A549 (cell line): ENCODE results near the gene CYFIP2. TPM values are rescaled to one million over a fixed set of nuclear protein-coding genes. Genes with fewer than 3 reads are reported as not detected.

ENCODE experiments used
- ATAC-seq, 2 experiments: fragments of 200-7000 bp in 1 of 2; fragments of >200 bp in 1 of 2; cut with Nextera tagmentation in 1 of 2; cut with Tn5 transposase in 1 of 2; 3 replicates each; pipeline versions ENCODE4 v1.8.0 to v1.9.1; 2018 to 2020; ENCODE audit warnings: mild to moderate bottlenecking in 1 of 2, moderate library complexity in 1 of 2
- CTCF ChIA-PET: fragments of 300-600 bp; sonication (Branson Sonifier 250); formaldehyde crosslinking; extraction: SDS; loops from one replicate; lab custom pipeline; 2021; ENCODE audit warnings: antibody characterized with exemption, inconsistent platforms; lab: Yijun Ruan, JAX
- POLR2A ChIA-PET: fragments of 350-600 bp; formaldehyde crosslinking; extraction: SDS; loops from one replicate; lab custom pipeline; 2021; ENCODE audit warnings: antibody characterized with exemption, inconsistent platforms; lab: Yijun Ruan, JAX
- DNase-seq, 2 experiments: peaks; one replicate each; pipeline versions ENCODE4 v3.0.0 to v3.0.0-alpha.2; 2011 to 2016; ENCODE audit warnings: low read depth in 1 of 2, low spot score in 1 of 2
- FAIRE-seq: peaks from 2 replicates; lab custom pipeline; 2011; peaks lifted over from hg19 to GRCh38; lab: Jason Lieb, UNC
- H3K27ac ChIP-seq, 2 experiments: fragments of >200 bp; sonication (Bioruptor Twin); formaldehyde crosslinking; 3 replicates each; pipeline ENCODE4 v1.5.1; 2016 to 2017
- H3K4me1 ChIP-seq: fragments of >200 bp; sonication (Bioruptor Twin); formaldehyde crosslinking; 3 replicates; pipeline ENCODE4 v1.6.1; 2016
- H3K4me2 ChIP-seq: fragments of >200 bp; sonication (Bioruptor Twin); formaldehyde crosslinking; 3 replicates; pipeline ENCODE4 v1.6.1; 2016
- H3K4me3 ChIP-seq: fragments of >200 bp; sonication (Bioruptor Twin); formaldehyde crosslinking; 3 replicates; pipeline ENCODE4 v1.5.1; 2016
- H3K9me3 ChIP-seq: fragments of >200 bp; sonication (Bioruptor Twin); formaldehyde crosslinking; 3 replicates; pipeline ENCODE4 v1.6.1; 2016
- BHLHE40 ChIP-seq: IDR thresholded peaks from 2 replicates; pipeline ENCODE4 v1.6.1; 2012; ENCODE audit warnings: low read depth, low read length, inconsistent platforms
- CEBPB ChIP-seq, 2 experiments: fragments of >200 bp in 1 of 2; sonication (Bioruptor Twin) in 1 of 2; formaldehyde crosslinking in 1 of 2; IDR thresholded peaks; 2 replicates each; pipeline ENCODE4 v1.6.1; 2012 to 2016
- CHD2 ChIP-seq: fragments of 150-350 bp; IDR thresholded peaks from 2 replicates; pipeline ENCODE4 v1.6.1; 2014; ENCODE audit warnings: low read length; ENCODE audit not compliant: partially characterized antibody
- CTCF ChIP-seq: fragments of >200 bp; sonication (Bioruptor Twin); formaldehyde crosslinking; IDR thresholded peaks from 3 replicates; pipeline ENCODE4 v1.5.1; 2016
- EHF ChIP-seq: fragments of 250-450 bp; sonication (Bioruptor Pico); IDR thresholded peaks from 2 replicates; pipeline ENCODE4 v1.5.0; 2020; ENCODE audit warnings: mild to moderate bottlenecking
- EP300 ChIP-seq, 2 experiments: fragments of >200 bp; sonication (Bioruptor Twin); formaldehyde crosslinking; IDR thresholded peaks; 2 replicates in 1 of 2; 3 replicates in 1 of 2; pipeline ENCODE4 v1.6.1; 2016 to 2017
- FOSL2 ChIP-seq, 2 experiments: fragments of 450-650 bp in 1 of 2; fragments of >200 bp in 1 of 2; sonication (Bioruptor Twin) in 1 of 2; formaldehyde crosslinking; IDR thresholded peaks; 2 replicates each; pipeline versions ENCODE4 v1.5.0 to v1.6.1; 2016 to 2020; ENCODE audit warnings: mild to moderate bottlenecking in 1 of 2, moderate library complexity in 1 of 2
- HOXB13 ChIP-seq: fragments of 250-450 bp; sonication (Bioruptor Pico); IDR thresholded peaks from 2 replicates; pipeline ENCODE4 v1.5.0; 2020; ENCODE audit warnings: low read depth, mild to moderate bottlenecking, moderate library complexity
- JUNB ChIP-seq: fragments of >200 bp; sonication (Bioruptor Twin); formaldehyde crosslinking; IDR thresholded peaks from 2 replicates; pipeline ENCODE4 v1.6.1; 2016
- MYC ChIP-seq: IDR thresholded peaks from 2 replicates; pipeline ENCODE4 v1.6.1; 2012; ENCODE audit warnings: mild to moderate bottlenecking, inconsistent platforms, low read length, improper control_type of control experiment, borderline replicate concordance
- NR3C1 ChIP-seq: fragments of >200 bp; sonication (Bioruptor Twin); formaldehyde crosslinking; IDR thresholded peaks from 3 replicates; pipeline ENCODE4 v1.6.1; 2017
- REST ChIP-seq: fragments of 200-600 bp; sonication (generic); IDR thresholded peaks from 2 replicates; pipeline ENCODE4 v1.6.1; 2016; ENCODE audit warnings: antibody characterized with exemption, mild to moderate bottlenecking, moderate library complexity
- RFX5 ChIP-seq: fragments of 450-650 bp; IDR thresholded peaks from 2 replicates; pipeline ENCODE4 v1.7.1; 2014; ENCODE audit warnings: antibody characterized with exemption, mild to moderate bottlenecking, moderate library complexity
- SREBF2 ChIP-seq: fragments of 450-650 bp; IDR thresholded peaks from 2 replicates; pipeline ENCODE4 v1.6.1; 2014; ENCODE audit warnings: mild to moderate bottlenecking, moderate library complexity
- TFCP2L1 ChIP-seq: fragments of 250-450 bp; sonication (Bioruptor Pico); IDR thresholded peaks from 2 replicates; pipeline ENCODE4 v1.5.0; 2021; ENCODE audit warnings: mild to moderate bottlenecking
- WGBS: methylation state at CpG from one replicate; pipeline ENCODE4 v1.1.6; 2017; ENCODE audit errors: missing lambda C conversion rate; 5-methylcytosine and 5-hydroxymethylcytosine counted together
- polyA plus RNA-seq, 4 experiments: library from polyadenylated mRNA; depleted of rRNA in 3 of 4; stranded (reverse); fragments of >200 nt; fragmentation: RNase III in 1 of 4; extraction: RNeasy Plus Mini Kit Qiagen cat#74134 plus additional on column Dnase treatment in 1 of 4; gene quantifications; 2 replicates in 3 of 4; 3 replicates in 1 of 4; pipeline ENCODE4 v1.2.3, GENCODE V29; 2011 to 2017
- TF ChIP-seq, protein P1 (sequence below): fragments of 250-450 bp; sonication (Bioruptor Pico); IDR thresholded peaks from 2 replicates; pipeline ENCODE4 v1.5.0; 2020; ENCODE audit warnings: low read depth, mild to moderate bottlenecking, moderate library complexity
- TF ChIP-seq, protein P2 (sequence below): fragments of 250-450 bp; sonication (Bioruptor Pico); IDR thresholded peaks from 2 replicates; pipeline ENCODE4 v1.5.0; 2021; ENCODE audit warnings: mild to moderate bottlenecking, moderate library complexity, borderline replicate concordance

The CYFIP2 gene
- polyA plus RNA-seq, 2 of the 4 experiments (the other 2 are of a cell fraction) = 9.0 to 18.6 TPM

- Histone ChIP-seq H3K4me1 (peaks cover 15% of the 10 kb centered on the region; the same call in 2 of the 3 replicates), H3K4me3 (no peak overlapping the region), H3K9me3 (no peaks in the 10 kb centered on the region), H3K4me2 (no peak overlapping the region)
- FAIRE-seq = no peak
- CTCF ChIA-PET = interaction anchor here (1.2 to 8.4 kb wide), 4 partner anchors 11 to 115 kb away, joined by 3 to 49 read pairs (median 4); no protein-coding TSS in a partner anchor
- no peak for ATAC-seq
- TF ChIP-seq CHD2 (no peak), CEBPB (IDR thresholded peaks at IDR 0.05) (no peak), HOXB13 (CRISPR knock-in tag) (no peak), CTCF (no peak), NR3C1 (no peak), RFX5 (no peak), BHLHE40 (no peak), EHF (CRISPR knock-in tag) (no peak), FOSL2 (IDR thresholded peaks at IDR 0.05) (no peak), FOSL2 (CRISPR knock-in tag; IDR thresholded peaks at IDR 0.05) (no peak), REST (no peak), SREBF2 (no peak), JUNB (no peak), MYC (no peak), TFCP2L1 (CRISPR knock-in tag) (no peak), EP300 (IDR thresholded peaks at IDR 0.05) (no peak)
- TF ChIP-seq, protein P1, sequence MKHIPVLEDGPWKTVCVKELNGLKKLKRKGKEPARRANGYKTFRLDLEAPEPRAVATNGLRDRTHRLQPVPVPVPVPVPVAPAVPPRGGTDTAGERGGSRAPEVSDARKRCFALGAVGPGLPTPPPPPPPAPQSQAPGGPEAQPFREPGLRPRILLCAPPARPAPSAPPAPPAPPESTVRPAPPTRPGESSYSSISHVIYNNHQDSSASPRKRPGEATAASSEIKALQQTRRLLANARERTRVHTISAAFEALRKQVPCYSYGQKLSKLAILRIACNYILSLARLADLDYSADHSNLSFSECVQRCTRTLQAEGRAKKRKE (CRISPR knock-in tag) = no peak
- TF ChIP-seq, protein P2, sequence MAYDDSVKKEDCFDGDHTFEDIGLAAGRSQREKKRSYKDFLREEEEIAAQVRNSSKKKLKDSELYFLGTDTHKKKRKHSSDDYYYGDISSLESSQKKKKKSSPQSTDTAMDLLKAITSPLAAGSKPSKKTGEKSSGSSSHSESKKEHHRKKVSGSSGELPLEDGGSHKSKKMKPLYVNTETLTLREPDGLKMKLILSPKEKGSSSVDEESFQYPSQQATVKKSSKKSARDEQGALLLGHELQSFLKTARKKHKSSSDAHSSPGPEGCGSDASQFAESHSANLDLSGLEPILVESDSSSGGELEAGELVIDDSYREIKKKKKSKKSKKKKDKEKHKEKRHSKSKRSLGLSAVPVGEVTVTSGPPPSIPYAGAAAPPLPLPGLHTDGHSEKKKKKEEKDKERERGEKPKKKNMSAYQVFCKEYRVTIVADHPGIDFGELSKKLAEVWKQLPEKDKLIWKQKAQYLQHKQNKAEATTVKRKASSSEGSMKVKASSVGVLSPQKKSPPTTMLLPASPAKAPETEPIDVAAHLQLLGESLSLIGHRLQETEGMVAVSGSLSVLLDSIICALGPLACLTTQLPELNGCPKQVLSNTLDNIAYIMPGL (CRISPR knock-in tag) = no peak
- TF ChIP-seq, all 56 proteins: peak for 0
- no peak overlapping the region for H3K27ac ChIP-seq
- 43% methylated on average over 7 of the region's 7 CpGs for WGBS
- DNase-seq = no peak
- POLR2A ChIA-PET = no interaction called here
Measured at GRCh38 chr5:157263496-157264090, 2.3 kb upstream of the CYFIP2 start.
